HG03135 (cell line): ENCODE results near the gene PTGDS.
A peak's percentile ranks its signal among the peaks of the same experiment; 100 is the strongest.

Experiments
- ATAC-seq: cut with Tn5 transposase; IDR thresholded peaks from one replicate; pipeline ENCODE4 v1.9.1; 2021; ENCODE audit warnings: mild to moderate bottlenecking, moderate library complexity; ENCODE audit not compliant: unreplicated experiment

PTGDS gene

GRCh38 chr9:136945333-136946227 lies 31.7 kb upstream of the PTGDS start:
- no peak for ATAC-seq

GRCh38 chr9:136946228-136947027 lies 30.9 kb upstream of the PTGDS start:
- no peak for ATAC-seq

GRCh38 chr9:136947028-136947891 lies 30.0 kb upstream of the PTGDS start:
- ATAC-seq, result no peak

- ATAC-seq, result no peak
Measured at GRCh38 chr9:136947955-136948510, 29.3 kb upstream of the PTGDS start.

- ATAC-seq, result no peak
Measured at GRCh38 chr9:136949239-136949816, 28.0 kb upstream of the PTGDS start.

- ATAC-seq, result peak; percentile 77
Measured at GRCh38 chr9:136949817-136950655, 27.3 kb upstream of the PTGDS start.

GRCh38 chr9:136950656-136951276 lies 26.5 kb upstream of the PTGDS start:
- no peak for ATAC-seq

- no peak for ATAC-seq
Measured at GRCh38 chr9:136951541-136952320, 25.6 kb upstream of the PTGDS start, which contains the start of gene LCN12. Gene LCN12 (plus strand): TSS chr9:136952273. CDS start chr9:136952328, 55 bp downstream.

- ATAC-seq, result no peak
Measured at GRCh38 chr9:136952321-136952850, 24.9 kb upstream of the PTGDS start.

- ATAC-seq, result no peak
Measured at GRCh38 chr9:136952876-136953770, 24.2 kb upstream of the PTGDS start.

- ATAC-seq, result no peak
Measured at GRCh38 chr9:136953771-136954269, 23.5 kb upstream of the PTGDS start.

- no peak for ATAC-seq
Measured at GRCh38 chr9:136954270-136955083, 22.8 kb upstream of the PTGDS start.

- ATAC-seq, result no peak
Measured at GRCh38 chr9:136955202-136955942, 21.9 kb upstream of the PTGDS start.

- ATAC-seq, result no peak
Measured at GRCh38 chr9:136955943-136956335, 21.4 kb upstream of the PTGDS start.

- no peak for ATAC-seq
Measured at GRCh38 chr9:136956604-136957003, 20.7 kb upstream of the PTGDS start.
